Activated CD8-positive, alpha-beta memory T cell treated with anti-CD3 and anti-CD28 coated beads, Interleukin-2, amount 10 ng/mL, durations not matched to agents 7 days and 5 days (primary cell): Measurements from ENCODE around the gene IGF2BP3. TPM values are rescaled to one million over a fixed set of nuclear protein-coding genes. Genes with fewer than 3 reads are reported as not detected.

Source experiments
- ATAC-seq: fragments of 150-1000 bp; cut with Tn5 transposase; one replicate; pipeline ENCODE4 v1.10.0; 2021; ENCODE audit warnings: moderate library complexity
- CTCF ChIA-PET: fragments of 350-600 bp; sonication (Branson Sonifier 250); formaldehyde crosslinking; loops from one replicate; lab custom pipeline; 2021; ENCODE audit warnings: antibody characterized with exemption; lab: Charles Lee
- DNase-seq: peaks from one replicate; pipeline ENCODE4 v3.0.0-alpha.2; 2020
- H3K27ac Mint-ChIP-seq: one replicate; pipeline ENCODE4 v1.8.0; 2021; ENCODE audit warnings: mild to moderate bottlenecking, mixed read lengths
- H3K27me3 Mint-ChIP-seq: one replicate; pipeline ENCODE4 v1.8.0; 2021; ENCODE audit warnings: mixed read lengths
- H3K36me3 Mint-ChIP-seq: one replicate; pipeline ENCODE4 v1.8.0; 2021; ENCODE audit warnings: mild to moderate bottlenecking, mixed read lengths
- H3K4me1 Mint-ChIP-seq: one replicate; pipeline ENCODE4 v1.8.0; 2021; ENCODE audit warnings: mixed read lengths
- H3K4me3 Mint-ChIP-seq: one replicate; pipeline ENCODE4 v1.8.0; 2021; ENCODE audit warnings: mild to moderate bottlenecking, moderate library complexity, mixed read lengths
- H3K9me3 Mint-ChIP-seq: one replicate; pipeline ENCODE4 v1.8.0; 2022; ENCODE audit warnings: low read depth, mixed read lengths
- total RNA-seq, 2 experiments: library from RNA; stranded (reverse); gene quantifications; one replicate each; pipeline ENCODE4 v1.2.3, GENCODE V29; 2021

IGF2BP3 gene
- total RNA-seq, 2 experiments from 2014 or later, result 0.84 to 1.3 TPM

DNA sequence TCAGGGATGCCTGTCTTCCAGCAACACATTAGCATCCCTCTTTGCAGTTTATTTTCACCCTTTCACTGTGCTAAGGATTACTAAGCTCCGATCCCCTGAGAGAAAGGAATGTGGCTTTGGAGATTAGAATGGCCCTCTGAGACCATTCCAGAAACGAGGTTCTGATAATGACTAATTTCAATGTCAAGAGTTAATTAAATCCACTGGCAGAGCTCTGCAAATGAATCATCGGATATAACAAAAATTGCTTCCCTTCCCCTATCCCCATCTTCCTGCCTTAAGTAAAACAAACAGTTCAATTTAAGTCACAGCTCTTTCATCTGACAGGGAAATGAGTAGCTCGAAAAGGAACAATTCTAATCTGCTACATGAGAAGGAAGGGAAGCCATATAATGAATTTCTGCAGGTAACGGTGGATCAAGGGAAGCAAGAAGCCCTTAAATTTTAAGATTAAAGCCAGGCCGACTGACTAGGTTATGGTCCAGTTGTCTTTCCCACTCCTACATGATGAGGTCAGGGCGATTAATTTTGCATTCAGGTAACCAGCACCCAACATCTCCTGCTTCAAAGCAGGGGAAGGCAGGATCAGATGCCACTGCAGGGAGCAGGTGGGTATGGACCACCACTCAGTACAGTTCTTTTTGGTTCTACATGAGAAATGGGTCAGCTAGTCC, 120.7 kb downstream of the IGF2BP3 start:
- no peak overlapping the region for H3K4me3 Mint-ChIP-seq
- peaks cover 24% of the 10 kb centered on the region for H3K4me1 Mint-ChIP-seq
- no peak overlapping the region for H3K27ac Mint-ChIP-seq
- no peak for DNase-seq
- CTCF ChIA-PET, result interaction anchor here (0.6 kb wide), 1 partner anchor 77 kb away, joined by 3 read pairs; no protein-coding TSS in a partner anchor
- H3K36me3 Mint-ChIP-seq, result no peaks in the 10 kb centered on the region
- no peaks in the 10 kb centered on the region for H3K9me3 Mint-ChIP-seq
- ATAC-seq, result no peak
- peaks cover 39% of the 10 kb centered on the region for H3K27me3 Mint-ChIP-seq

GRCh38 chr7:23347682-23348180, 122.6 kb downstream of the IGF2BP3 start:
- H3K4me3 Mint-ChIP-seq, result peak overlapping the region; percentile 23

DNA sequence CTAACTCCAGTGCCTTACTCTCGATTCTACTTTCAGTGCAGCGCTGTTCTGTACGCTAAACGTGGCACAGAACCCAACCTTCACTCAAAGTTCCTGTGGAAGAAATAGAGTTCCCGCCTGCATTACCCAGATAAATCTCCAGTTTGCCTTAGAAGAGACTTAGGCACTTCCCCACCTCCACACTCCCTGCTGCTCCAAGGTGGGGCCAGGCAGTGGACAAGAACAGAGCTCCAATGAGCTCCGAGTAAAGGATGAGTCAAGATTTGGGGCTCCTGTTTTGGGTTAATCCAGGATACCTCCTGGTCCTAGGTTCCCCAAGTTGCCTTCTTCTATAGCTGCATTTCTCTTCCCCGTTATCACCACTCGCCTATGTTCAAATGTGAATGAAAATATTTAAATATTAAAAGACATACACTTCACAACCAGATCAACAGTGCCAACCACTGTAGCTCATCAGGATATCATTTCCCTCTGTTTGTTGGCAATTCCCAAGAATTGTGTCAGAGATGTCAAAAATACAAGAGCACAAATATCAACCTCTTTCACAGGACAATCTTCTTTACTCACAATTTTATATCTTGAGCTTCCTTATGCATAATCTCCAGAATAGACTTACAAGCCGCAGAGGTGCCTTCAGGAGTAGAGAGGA, 123.1 kb downstream of the IGF2BP3 start:
- CTCF ChIA-PET, result interaction anchor here (0.8 to 2.4 kb wide), 6 partner anchors 8 to 116 kb away, joined by 3 to 9 read pairs (median 4); no protein-coding TSS in a partner anchor
- Mint-ChIP-seq H3K4me1 (peaks cover 34% of the 10 kb centered on the region), H3K36me3 (no peaks in the 10 kb centered on the region), H3K4me3 (peak overlapping the region; percentile 23), H3K27me3 (peaks cover 33% of the 10 kb centered on the region), H3K9me3 (no peaks in the 10 kb centered on the region), H3K27ac (no peak overlapping the region)
- DNase-seq (no peak), ATAC-seq (no peak)

More at GRCh38 chr7:23347682-23348180, 122.6 kb downstream of the IGF2BP3 start:
- no peaks in the 10 kb centered on the region for H3K36me3 Mint-ChIP-seq
- no peak for ATAC-seq
- no peak overlapping the region for H3K27ac Mint-ChIP-seq
- DNase-seq, result no peak
- no peaks in the 10 kb centered on the region for H3K9me3 Mint-ChIP-seq
- H3K27me3 Mint-ChIP-seq, result peaks cover 31% of the 10 kb centered on the region
- peaks cover 34% of the 10 kb centered on the region for H3K4me1 Mint-ChIP-seq
- CTCF ChIA-PET, result interaction anchor here (0.8 to 2.4 kb wide), 6 partner anchors 8 to 116 kb away, joined by 3 to 9 read pairs (median 4); no protein-coding TSS in a partner anchor

- DNase-seq, result no peak
- ATAC-seq, result peak; percentile 82
- Mint-ChIP-seq H3K27me3 (peaks cover 27% of the 10 kb centered on the region), H3K27ac (peak overlapping the region; percentile 55), H3K4me3 (peak overlapping the region; percentile 66), H3K9me3 (no peaks in the 10 kb centered on the region), H3K36me3 (no peaks in the 10 kb centered on the region), H3K4me1 (peaks cover 34% of the 10 kb centered on the region)
- CTCF ChIA-PET, result interaction anchor here (0.7 to 2.4 kb wide), 9 partner anchors 9 to 127 kb away, joined by 3 to 12 read pairs (median 4); partner anchors contain the start of gene MALSU1
Observed at GRCh38 chr7:23346316-23346715, 124.0 kb downstream of the IGF2BP3 start.

DNA sequence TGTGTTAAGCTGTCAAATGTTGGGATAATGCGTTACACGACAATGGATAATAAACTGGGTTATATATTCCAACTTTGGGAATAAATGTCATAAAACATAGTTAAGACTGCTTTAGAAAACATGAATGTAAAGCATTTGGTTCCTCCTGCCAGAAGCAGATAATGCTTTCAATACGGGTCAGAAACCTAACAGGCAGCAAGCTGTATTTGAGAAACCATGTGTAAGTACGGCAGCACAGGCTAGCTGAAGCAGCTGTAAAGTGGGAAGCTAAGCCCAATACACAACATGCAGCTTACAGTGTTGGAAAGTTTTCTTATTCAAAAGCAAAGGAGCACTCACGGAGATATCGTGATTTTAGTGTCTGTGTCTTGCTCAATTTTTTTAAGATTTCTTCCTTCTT, 124.7 kb downstream of the IGF2BP3 start:
- DNase-seq, result no peak
- no peaks in the 10 kb centered on the region for H3K9me3 Mint-ChIP-seq
- peaks cover 34% of the 10 kb centered on the region for H3K4me1 Mint-ChIP-seq
- H3K4me3 Mint-ChIP-seq, result no peak overlapping the region
- no peak overlapping the region for H3K27ac Mint-ChIP-seq
- no peak for ATAC-seq
- no peaks in the 10 kb centered on the region for H3K36me3 Mint-ChIP-seq
- H3K27me3 Mint-ChIP-seq, result peaks cover 20% of the 10 kb centered on the region
- CTCF ChIA-PET, result interaction anchor here (0.9 to 2.4 kb wide), 9 partner anchors 10 to 85 kb away, joined by 3 to 12 read pairs (median 4); partner anchors contain the start of gene MALSU1

- no peak overlapping the region for H3K4me3 Mint-ChIP-seq
- H3K27ac Mint-ChIP-seq, result no peak overlapping the region
- H3K36me3 Mint-ChIP-seq, result no peaks in the 10 kb centered on the region
- no peaks in the 10 kb centered on the region for H3K9me3 Mint-ChIP-seq
- CTCF ChIA-PET, result interaction anchor here (0.6 to 1.0 kb wide), 5 partner anchors 14 to 382 kb away, joined by 3 to 5 read pairs (median 3); no protein-coding TSS in a partner anchor
- DNase-seq, result no peak
- no peak for ATAC-seq
- H3K4me1 Mint-ChIP-seq, result peaks cover 34% of the 10 kb centered on the region
- H3K27me3 Mint-ChIP-seq, result peaks cover 19% of the 10 kb centered on the region
Observed at GRCh38 chr7:23343806-23344475, 126.3 kb downstream of the IGF2BP3 start.

DNA sequence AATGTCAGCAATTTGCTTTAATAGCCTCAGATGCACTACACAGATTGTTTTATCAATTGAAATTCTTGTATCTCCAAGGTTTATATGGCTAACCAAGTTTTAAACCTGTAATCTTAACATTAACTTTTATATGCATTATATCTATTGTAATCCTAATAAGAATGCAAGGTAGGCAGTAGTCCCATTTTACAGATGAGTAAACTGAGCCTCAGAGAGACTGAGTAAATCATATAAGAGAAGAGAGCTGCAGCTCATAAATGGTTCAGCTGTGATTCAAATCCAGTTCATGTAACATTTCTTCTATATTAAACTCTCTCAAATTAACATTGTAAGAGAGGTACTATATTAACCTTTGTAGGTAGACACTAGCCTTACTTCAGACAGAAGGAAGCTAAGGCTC, 127.2 kb downstream of the IGF2BP3 start:
- ATAC-seq (no peak), DNase-seq (no peak)
- Mint-ChIP-seq H3K9me3 (no peaks in the 10 kb centered on the region), H3K36me3 (no peaks in the 10 kb centered on the region), H3K4me1 (peaks cover 34% of the 10 kb centered on the region), H3K27ac (no peak overlapping the region), H3K27me3 (peaks cover 25% of the 10 kb centered on the region), H3K4me3 (no peak overlapping the region)
- CTCF ChIA-PET, result interaction anchor here (0.8 to 1.0 kb wide), 3 partner anchors 15 to 69 kb away, joined by 3 to 5 read pairs (median 3); no protein-coding TSS in a partner anchor

DNA sequence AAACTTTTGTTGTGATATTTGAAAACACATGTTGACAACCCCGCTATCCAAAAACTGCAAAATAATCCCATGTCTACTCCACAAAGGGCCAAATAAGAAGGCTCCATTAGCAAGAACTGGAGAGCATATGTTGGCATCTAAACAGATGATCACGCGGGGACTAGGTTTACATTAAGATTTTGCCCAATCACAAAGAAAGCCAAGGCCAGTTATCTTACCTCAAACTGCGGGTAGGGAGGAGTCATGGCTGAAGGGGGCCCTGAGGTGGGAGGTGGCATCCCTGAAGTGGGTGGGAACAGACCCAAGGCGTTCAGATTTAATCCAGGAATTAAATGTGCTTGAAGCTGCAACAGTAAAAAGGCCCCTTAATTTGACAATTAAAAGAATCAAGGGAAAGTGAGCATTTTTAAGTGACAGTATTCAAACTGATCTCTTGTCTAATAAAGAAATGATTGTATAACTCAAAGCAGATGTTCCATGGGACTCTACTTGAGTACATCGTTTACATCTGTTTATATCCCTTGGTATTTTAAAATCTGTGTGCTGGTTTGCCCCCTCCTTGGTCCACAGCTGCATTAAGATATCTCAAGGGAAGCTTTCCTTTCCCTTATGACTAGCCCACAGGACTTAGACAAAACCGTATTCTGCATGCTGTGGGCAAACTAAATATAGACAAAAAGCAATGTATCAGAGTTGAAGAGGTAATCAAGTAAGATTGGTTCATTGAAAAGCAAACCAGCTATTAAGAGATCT, 128.3 kb downstream of the IGF2BP3 start:
- H3K27ac Mint-ChIP-seq, result no peak overlapping the region
- H3K4me1 Mint-ChIP-seq, result peaks cover 27% of the 10 kb centered on the region
- CTCF ChIA-PET, result no interaction called here
- ATAC-seq (no peak), DNase-seq (no peak)
- no peaks in the 10 kb centered on the region for H3K9me3 Mint-ChIP-seq
- H3K4me3 Mint-ChIP-seq, result no peak overlapping the region
- H3K36me3 Mint-ChIP-seq, result no peaks in the 10 kb centered on the region
- peaks cover 32% of the 10 kb centered on the region for H3K27me3 Mint-ChIP-seq

DNA sequence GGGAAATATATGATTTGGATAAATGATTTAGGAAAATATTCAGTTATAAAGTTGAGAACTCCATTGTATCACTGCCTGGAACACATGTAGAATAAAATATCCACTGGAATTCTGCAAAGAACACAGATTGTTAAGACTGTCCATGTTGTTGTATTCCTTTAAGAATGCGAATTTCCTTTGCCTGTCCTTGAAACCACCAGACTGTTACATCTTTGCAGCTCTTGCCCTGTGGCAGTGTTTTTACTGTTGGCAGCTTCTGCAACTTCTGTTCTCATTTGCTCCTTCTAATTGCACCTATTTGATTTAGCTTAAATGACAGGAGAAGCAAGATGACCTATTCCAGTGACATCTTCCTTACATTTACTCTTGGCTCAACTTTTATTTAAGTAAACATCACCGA, 131.4 kb downstream of the IGF2BP3 start:
- Mint-ChIP-seq H3K27me3 (peaks cover 36% of the 10 kb centered on the region), H3K9me3 (no peaks in the 10 kb centered on the region), H3K4me3 (no peak overlapping the region), H3K36me3 (no peaks in the 10 kb centered on the region), H3K4me1 (peaks cover 3% of the 10 kb centered on the region), H3K27ac (no peak overlapping the region)
- CTCF ChIA-PET, result interaction anchor here (1.1 kb wide), 1 partner anchor 66 kb away, joined by 3 read pairs; no protein-coding TSS in a partner anchor
- DNase-seq (no peak), ATAC-seq (no peak)

DNA sequence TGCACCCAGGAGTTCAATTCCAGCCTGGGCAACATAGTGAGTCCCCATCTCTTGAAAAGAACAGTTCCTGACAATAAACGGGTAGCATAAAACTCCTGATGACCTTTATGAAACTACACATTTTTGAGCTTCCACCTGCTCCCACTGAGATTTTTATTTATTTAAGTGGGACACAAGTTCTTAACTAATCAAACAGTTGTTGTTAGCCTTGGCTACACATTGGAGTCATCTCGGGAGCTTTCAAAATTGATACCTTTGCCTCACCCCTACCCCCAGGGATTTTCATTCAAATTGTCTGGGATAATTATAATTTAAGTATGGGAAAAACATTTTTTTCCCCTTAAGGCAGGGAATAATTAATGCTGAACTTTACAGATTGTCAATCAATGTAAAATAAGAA, 131.9 kb downstream of the IGF2BP3 start:
- Mint-ChIP-seq H3K36me3 (no peaks in the 10 kb centered on the region), H3K27ac (no peak overlapping the region), H3K27me3 (peaks cover 34% of the 10 kb centered on the region), H3K4me1 (no peaks in the 10 kb centered on the region), H3K4me3 (no peak overlapping the region), H3K9me3 (no peaks in the 10 kb centered on the region)
- no peak for DNase-seq
- no peak for ATAC-seq
- CTCF ChIA-PET, result interaction anchor here (1.1 kb wide), 1 partner anchor 65 kb away, joined by 3 read pairs; no protein-coding TSS in a partner anchor

GRCh38 chr7:23337374-23337773, 132.9 kb downstream of the IGF2BP3 start:
- CTCF ChIA-PET, result interaction anchor here (0.8 kb wide), 1 partner anchor 59 kb away, joined by 3 read pairs; no protein-coding TSS in a partner anchor
- H3K27ac Mint-ChIP-seq, result no peak overlapping the region

DNA sequence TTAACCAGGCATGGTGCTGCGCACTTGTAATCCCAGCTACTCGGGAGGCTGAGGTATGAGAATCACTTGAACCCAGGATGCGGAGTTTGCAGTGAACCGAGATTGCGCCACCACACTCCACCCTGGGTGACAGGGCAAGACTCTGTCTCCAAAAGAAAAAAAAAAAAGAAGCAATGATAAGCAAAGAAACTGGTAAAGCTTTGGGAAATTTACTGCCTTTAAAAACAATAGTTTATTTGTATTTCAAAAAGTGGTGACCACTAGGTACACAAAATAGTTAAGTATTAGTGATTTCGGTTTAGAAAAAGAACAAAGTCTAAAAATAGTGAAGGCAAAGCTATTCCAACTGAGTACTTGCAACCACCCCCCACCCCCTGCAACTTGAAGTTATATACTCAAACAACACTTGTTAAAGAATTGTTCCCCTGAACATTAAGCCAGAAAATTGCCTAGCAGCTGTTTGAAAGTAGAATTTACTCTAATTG, 133.4 kb downstream of the IGF2BP3 start:
- H3K27ac Mint-ChIP-seq, result no peak overlapping the region
- H3K9me3 Mint-ChIP-seq, result no peaks in the 10 kb centered on the region
- ATAC-seq (no peak), DNase-seq (no peak)
- H3K27me3 Mint-ChIP-seq, result peaks cover 37% of the 10 kb centered on the region
- no peak overlapping the region for H3K4me3 Mint-ChIP-seq
- CTCF ChIA-PET, result interaction anchor here (0.8 kb wide), 1 partner anchor 58 kb away, joined by 3 read pairs; no protein-coding TSS in a partner anchor
- H3K36me3 Mint-ChIP-seq, result no peaks in the 10 kb centered on the region
- no peaks in the 10 kb centered on the region for H3K4me1 Mint-ChIP-seq

More at GRCh38 chr7:23337374-23337773, 132.9 kb downstream of the IGF2BP3 start:
- no peaks in the 10 kb centered on the region for H3K9me3 Mint-ChIP-seq
- no peak overlapping the region for H3K4me3 Mint-ChIP-seq
- ATAC-seq, result no peak
- no peaks in the 10 kb centered on the region for H3K36me3 Mint-ChIP-seq
- H3K27me3 Mint-ChIP-seq, result peaks cover 37% of the 10 kb centered on the region
- no peak for DNase-seq
- no peaks in the 10 kb centered on the region for H3K4me1 Mint-ChIP-seq
